Measurements from ENCODE around the gene PSMC3. TPM values are rescaled to one million over a fixed set of nuclear protein-coding genes. Genes with fewer than 3 reads are reported as not detected.

The PSMC3 gene
- polyA plus RNA-seq, 1 experiment: 290 TPM

DNA sequence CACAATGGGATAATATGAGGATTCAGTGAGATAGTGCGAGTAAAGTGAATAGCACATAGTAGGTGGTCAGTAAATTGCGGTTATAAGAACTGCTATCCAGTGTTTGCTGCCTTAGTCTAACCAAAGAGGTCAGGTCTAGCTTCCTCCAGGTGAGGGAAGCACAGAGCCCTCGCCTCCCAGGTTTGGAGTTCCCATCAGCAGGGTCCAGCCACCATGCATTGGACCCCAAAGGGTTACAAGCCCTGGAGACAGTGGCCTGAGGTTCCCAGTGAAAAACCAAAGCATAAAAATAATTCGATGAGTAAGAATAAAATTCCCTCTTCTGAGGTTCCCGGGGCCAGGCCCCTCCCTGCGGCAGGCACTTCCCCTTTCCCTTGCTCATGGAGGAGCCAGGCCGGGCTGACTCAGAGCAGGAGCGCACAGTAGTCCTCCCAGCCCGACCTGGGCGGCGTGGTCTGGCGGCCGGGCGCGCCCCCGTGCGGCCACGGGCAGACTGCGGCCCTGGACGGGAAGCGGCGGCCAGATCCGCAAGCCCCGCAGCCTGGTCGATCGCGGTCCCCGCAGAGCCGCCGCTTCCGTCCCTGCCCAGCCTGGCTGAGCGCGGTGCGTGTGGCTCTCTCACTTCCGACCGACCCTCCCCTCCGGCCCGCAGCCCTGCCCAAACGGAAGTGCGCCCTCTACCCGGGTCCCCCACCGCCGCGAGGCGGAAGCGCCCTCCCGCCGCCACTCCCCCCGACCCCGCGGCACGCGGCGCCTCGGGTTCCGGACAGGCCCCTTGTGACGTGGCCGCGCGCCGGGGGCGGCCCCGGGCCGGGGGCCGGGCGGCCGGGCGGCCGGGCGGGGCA, 18.3 kb downstream of the PSMC3 start, which contains the start of gene SLC39A13:
Gene SLC39A13, plus strand, starts transcription at position 845 of the 845 bp plus-strand sequence. CDS start 1,505 bp downstream, outside the sequence.
- no peaks in the 10 kb centered on the region for H3K27me3 ChIP-seq (ENCODE audit: control insufficient read depth, insufficient read depth, low read length)
- H3K4me3 ChIP-seq (ENCODE audit: low read depth, low read length): peak within 1 kb of the TSS; percentile 95
- ChIA-PET POLR2A (interaction anchor here (0.5 to 2.0 kb wide), 8 partner anchors 8 to 126 kb away, joined by 3 to 13 read pairs (median 6); partner anchors contain the start of gene PSMC3), CTCF (interaction anchor here (0.6 to 2.6 kb wide), 3 partner anchors 20 to 144 kb away, joined by 3 to 26 read pairs (median 4); no protein-coding TSS in a partner anchor)
- peak; percentile 92 for DNase-seq (ENCODE audit: low read depth, low spot score)
- no peaks in the 10 kb centered on the region; the same call in 1 of the 2 replicates for H3K9me3 ChIP-seq (ENCODE audit: control insufficient read depth, insufficient read depth, low read length)
- TF ChIP-seq, protein P1, sequence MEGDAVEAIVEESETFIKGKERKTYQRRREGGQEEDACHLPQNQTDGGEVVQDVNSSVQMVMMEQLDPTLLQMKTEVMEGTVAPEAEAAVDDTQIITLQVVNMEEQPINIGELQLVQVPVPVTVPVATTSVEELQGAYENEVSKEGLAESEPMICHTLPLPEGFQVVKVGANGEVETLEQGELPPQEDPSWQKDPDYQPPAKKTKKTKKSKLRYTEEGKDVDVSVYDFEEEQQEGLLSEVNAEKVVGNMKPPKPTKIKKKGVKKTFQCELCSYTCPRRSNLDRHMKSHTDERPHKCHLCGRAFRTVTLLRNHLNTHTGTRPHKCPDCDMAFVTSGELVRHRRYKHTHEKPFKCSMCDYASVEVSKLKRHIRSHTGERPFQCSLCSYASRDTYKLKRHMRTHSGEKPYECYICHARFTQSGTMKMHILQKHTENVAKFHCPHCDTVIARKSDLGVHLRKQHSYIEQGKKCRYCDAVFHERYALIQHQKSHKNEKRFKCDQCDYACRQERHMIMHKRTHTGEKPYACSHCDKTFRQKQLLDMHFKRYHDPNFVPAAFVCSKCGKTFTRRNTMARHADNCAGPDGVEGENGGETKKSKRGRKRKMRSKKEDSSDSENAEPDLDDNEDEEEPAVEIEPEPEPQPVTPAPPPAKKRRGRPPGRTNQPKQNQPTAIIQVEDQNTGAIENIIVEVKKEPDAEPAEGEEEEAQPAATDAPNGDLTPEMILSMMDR (IDR thresholded peaks at IDR 0.05; ENCODE audit: low read depth, low read length): peak; percentile 61
- peak within 1 kb of the TSS; percentile 99 for H3K27ac ChIP-seq (ENCODE audit: low read depth, low read length)

DNA sequence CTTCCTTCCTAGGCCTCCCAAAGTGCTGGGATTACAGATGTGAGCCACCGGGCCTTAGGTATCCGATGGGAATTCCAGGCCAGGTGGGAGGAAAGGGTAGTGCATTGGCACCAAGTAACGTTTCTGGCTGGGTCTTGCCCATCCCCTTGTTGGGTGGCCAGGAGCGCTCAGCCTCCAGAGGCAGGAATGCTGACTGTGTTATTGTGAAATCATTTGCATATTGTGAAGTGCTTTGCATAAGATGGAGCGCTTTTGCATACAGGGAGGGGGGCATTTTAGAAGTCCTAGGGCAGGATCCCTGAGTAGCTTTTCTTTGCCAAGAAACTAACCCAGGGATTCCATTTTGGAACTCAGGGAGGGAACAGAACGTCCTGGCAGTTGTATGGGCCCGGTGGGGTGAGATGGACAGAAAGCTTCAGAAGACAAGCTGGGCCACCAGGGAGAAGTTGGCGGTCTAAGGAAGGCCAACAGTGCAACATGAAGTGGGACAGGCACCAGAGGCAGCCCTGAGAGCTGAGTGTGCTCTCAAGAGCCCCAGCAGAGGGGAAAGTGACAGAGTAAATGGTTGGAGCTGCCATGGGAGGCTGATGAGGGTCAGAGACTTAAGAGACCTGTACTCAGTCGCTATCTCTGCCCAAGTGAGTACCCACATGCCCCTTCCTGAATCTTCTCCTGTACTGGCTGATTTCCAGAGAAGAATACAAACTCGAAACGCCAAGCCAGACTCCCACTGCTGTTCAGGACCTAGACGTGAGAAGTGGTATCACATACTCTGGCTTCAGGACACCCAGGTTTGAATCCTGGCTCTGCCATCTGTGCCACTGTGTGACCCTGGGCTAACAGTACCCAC, 19.1 kb downstream of the PSMC3 start:
- no peak for DNase-seq (ENCODE audit: low read depth, low spot score)
- Histone ChIP-seq H3K27me3 (ENCODE audit: control insufficient read depth, insufficient read depth, low read length) (no peaks in the 10 kb centered on the region), H3K4me3 (ENCODE audit: low read depth, low read length) (peak overlapping the region; percentile 78), H3K9me3 (ENCODE audit: control insufficient read depth, insufficient read depth, low read length) (no peaks in the 10 kb centered on the region; the same call in 1 of the 2 replicates), H3K27ac (ENCODE audit: low read depth, low read length) (peak overlapping the region; percentile 99)
- POLR2A ChIA-PET: interaction anchor here (1.0 to 1.2 kb wide), 3 partner anchors 9 to 35 kb away, joined by 3 read pairs; no protein-coding TSS in a partner anchor
- TF ChIP-seq, protein P1 (IDR thresholded peaks at IDR 0.05; ENCODE audit: low read depth, low read length): peak; percentile 20; the same call in 1 of the 2 replicates
- CTCF ChIA-PET: interaction anchor here (0.6 to 2.6 kb wide), 4 partner anchors 19 to 145 kb away, joined by 3 to 26 read pairs (median 4); no protein-coding TSS in a partner anchor

DNA sequence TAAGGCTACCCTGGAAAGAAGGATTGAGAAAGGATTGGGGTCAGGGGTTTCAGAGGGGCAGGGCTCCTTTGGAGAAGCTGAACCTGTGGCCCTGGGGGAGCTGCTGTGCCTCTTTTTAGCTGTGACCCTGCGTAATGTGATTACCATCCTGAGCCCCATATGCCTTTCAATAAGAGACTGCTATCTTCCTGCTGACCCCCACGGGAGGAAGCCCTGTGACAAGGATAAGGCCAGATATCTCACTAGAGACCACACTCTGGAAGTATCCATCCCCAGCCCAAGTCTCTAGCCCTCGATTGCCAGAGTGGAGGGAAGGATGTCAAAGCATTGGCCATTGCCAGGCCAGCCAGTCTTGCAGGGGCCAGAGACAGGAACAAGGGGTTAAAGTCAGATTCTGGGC, 22.7 kb downstream of the PSMC3 start:
- TF ChIP-seq, protein P1 (IDR thresholded peaks at IDR 0.05; ENCODE audit: low read depth, low read length): no peak
- H3K27ac ChIP-seq (ENCODE audit: low read depth, low read length): no peak overlapping the region
- ChIA-PET CTCF (interaction anchor here (2.1 kb wide), 1 partner anchor 30 kb away, joined by 14 read pairs; no protein-coding TSS in a partner anchor), POLR2A (no interaction called here)
- DNase-seq (ENCODE audit: low read depth, low spot score): no peak
- no peak overlapping the region for H3K4me3 ChIP-seq (ENCODE audit: low read depth, low read length)
- no peaks in the 10 kb centered on the region for H3K27me3 ChIP-seq (ENCODE audit: control insufficient read depth, insufficient read depth, low read length)
- no peaks in the 10 kb centered on the region for H3K9me3 ChIP-seq (ENCODE audit: control insufficient read depth, insufficient read depth, low read length)

DNA sequence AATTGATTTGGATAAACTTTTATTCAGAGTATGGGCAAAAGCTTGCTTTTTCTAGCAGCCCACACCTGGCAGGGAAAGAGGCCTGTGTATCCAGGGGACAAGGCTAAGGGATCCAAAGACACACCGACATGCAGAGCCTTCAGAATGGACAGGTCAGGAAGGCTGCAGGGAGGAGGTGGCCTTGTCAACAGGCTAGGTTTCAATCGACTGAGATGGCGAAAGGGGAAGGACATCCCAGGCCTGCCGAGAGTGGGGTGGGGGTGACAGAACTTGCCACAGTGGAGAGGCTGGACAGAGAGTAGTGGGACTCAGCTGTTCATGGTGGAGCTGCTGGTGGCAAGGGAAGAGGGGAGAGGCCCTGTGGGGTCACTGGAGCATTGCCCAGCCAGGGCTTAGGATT, 23.1 kb downstream of the PSMC3 start:
- Histone ChIP-seq H3K9me3 (ENCODE audit: control insufficient read depth, insufficient read depth, low read length) (no peaks in the 10 kb centered on the region), H3K27me3 (ENCODE audit: control insufficient read depth, insufficient read depth, low read length) (no peaks in the 10 kb centered on the region), H3K27ac (ENCODE audit: low read depth, low read length) (no peak overlapping the region), H3K4me3 (ENCODE audit: low read depth, low read length) (no peak overlapping the region)
- ChIA-PET CTCF (interaction anchor here (1.0 to 2.1 kb wide), 2 partner anchors 9 to 29 kb away, joined by 3 to 14 read pairs; no protein-coding TSS in a partner anchor), POLR2A (interaction anchor here (0.5 kb wide), 1 partner anchor 832 kb away, joined by 5 read pairs; no protein-coding TSS in a partner anchor)
- TF ChIP-seq, protein P1 (IDR thresholded peaks at IDR 0.05; ENCODE audit: low read depth, low read length): no peak
- no peak for DNase-seq (ENCODE audit: low read depth, low spot score)
